ENCODE data around the gene BOLA2B. TPM values are rescaled to one million over a fixed set of nuclear protein-coding genes. Genes with fewer than 3 reads are reported as not detected.
"Not testable (repeated sequence)": the region's sequence is repeated elsewhere in the genome, so short reads cannot be mapped to it uniquely, and the experiment has no call there.

Gene BOLA2B
- total RNA-seq, 3 donors from 2014 or later: 67.8 to 187 (median 152) TPM

DNA sequence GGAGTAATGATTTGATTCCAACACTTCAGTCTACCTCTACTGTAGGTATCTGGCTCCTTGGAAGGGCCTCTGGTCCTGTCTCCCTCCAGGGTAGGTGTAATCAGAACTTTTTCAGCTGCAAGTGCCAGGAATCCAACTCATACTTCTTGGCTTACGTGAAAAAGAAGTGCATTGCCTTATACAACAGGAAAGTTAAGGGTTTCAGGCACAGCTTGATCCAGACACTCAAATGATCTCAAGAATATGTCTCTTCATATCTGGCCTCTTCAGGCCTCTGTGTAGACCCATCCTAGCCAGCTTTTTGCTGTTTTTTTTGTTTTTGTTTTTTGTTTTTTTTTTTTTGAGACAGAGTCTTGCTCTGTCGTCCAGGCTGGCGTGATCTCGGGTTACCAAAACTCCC lies 14.3 kb downstream of the BOLA2B start:
- no peak for DNase-seq
- TF ChIP-seq, protein P1, sequence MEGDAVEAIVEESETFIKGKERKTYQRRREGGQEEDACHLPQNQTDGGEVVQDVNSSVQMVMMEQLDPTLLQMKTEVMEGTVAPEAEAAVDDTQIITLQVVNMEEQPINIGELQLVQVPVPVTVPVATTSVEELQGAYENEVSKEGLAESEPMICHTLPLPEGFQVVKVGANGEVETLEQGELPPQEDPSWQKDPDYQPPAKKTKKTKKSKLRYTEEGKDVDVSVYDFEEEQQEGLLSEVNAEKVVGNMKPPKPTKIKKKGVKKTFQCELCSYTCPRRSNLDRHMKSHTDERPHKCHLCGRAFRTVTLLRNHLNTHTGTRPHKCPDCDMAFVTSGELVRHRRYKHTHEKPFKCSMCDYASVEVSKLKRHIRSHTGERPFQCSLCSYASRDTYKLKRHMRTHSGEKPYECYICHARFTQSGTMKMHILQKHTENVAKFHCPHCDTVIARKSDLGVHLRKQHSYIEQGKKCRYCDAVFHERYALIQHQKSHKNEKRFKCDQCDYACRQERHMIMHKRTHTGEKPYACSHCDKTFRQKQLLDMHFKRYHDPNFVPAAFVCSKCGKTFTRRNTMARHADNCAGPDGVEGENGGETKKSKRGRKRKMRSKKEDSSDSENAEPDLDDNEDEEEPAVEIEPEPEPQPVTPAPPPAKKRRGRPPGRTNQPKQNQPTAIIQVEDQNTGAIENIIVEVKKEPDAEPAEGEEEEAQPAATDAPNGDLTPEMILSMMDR (IDR thresholded peaks at IDR 0.05): no peak
- Histone ChIP-seq H3K4me3 (no peak overlapping the region), H3K36me3 (ENCODE audit: low read depth) (no peaks in the 10 kb centered on the region), H3K9me3 (no peaks in the 10 kb centered on the region), H3K4me1 (ENCODE audit: low read depth) (peaks cover 4% of the 10 kb centered on the region)
- intact Hi-C loops (cut with DNase I, micrococcal nuclease): no loop called here
- no peak for ATAC-seq

GRCh38 chr16:30176876-30177275 lies 16.6 kb downstream of the BOLA2B start:
- intact Hi-C loops (cut with DNase I, micrococcal nuclease); ATAC-seq; H3K4me1 ChIP-seq (ENCODE audit: low read depth): not testable (repeated sequence)

DNA sequence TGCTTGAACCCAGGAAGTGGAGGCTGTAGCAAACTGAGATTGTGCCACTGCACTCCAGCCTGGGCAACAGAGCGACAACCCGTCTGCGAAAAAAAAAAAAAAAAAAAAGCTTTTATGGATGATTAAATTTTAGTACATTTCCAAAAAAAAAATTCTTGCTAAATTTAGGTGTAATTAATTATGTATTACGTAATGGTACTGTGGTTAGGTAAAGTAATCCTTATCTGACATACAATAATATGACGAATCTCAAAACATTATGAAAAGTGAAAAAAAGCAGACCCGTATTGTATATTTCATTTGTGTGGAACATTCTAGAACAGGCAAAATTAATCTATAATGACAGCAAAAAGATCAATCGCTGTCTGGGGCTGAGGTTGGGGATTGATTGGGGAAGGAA lies 20.4 kb downstream of the BOLA2B start:
- no peak overlapping the region for H3K4me3 ChIP-seq
- intact Hi-C loops (cut with DNase I, micrococcal nuclease): no loop called here
- ATAC-seq (no peak), DNase-seq (no peak)
- TF ChIP-seq, protein P1 (IDR thresholded peaks at IDR 0.05): no peak
- no peaks in the 10 kb centered on the region for H3K36me3 ChIP-seq (ENCODE audit: low read depth)
- H3K9me3 ChIP-seq: no peaks in the 10 kb centered on the region
- H3K4me1 ChIP-seq (ENCODE audit: low read depth): no peaks in the 10 kb centered on the region

More at GRCh38 chr16:30176876-30177275, 16.6 kb downstream of the BOLA2B start:
- not testable (repeated sequence) for DNase-seq; H3K4me3 ChIP-seq; H3K9me3 ChIP-seq; H3K36me3 ChIP-seq (ENCODE audit: low read depth)

- DNase-seq: peak in 1 of 3 donors; percentile 18
- H3K36me3 ChIP-seq (ENCODE audit: low read depth); H3K4me3 ChIP-seq; intact Hi-C loops (cut with DNase I, micrococcal nuclease); H3K4me1 ChIP-seq (ENCODE audit: low read depth); ATAC-seq; H3K9me3 ChIP-seq: not testable (repeated sequence)
Measured at GRCh38 chr16:30170145-30170544, 23.3 kb downstream of the BOLA2B start.

DNA sequence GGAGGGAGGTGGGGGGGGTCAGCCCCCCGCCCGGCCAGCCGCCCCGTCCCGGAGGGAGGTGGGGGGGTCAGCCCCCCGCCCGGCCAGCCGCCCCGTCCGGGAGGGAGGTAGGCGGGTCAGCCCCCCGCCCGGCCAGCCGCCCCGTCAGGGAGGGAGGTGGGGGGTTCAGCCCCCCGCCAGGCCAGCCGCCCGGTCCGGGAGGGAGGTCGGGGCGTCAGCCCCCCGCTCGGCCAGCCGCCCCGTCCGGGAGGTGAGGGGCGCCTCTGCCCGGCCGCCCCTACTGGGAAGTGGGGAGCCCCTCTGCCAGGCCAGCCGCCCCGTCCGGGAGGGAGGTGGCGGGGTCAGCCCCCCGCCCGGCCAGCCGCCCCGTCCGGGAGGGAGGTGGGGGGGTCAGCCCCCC lies 24.1 kb downstream of the BOLA2B start:
- intact Hi-C loops (cut with DNase I, micrococcal nuclease); H3K4me1 ChIP-seq (ENCODE audit: low read depth); H3K36me3 ChIP-seq (ENCODE audit: low read depth); ATAC-seq; H3K9me3 ChIP-seq; H3K4me3 ChIP-seq: not testable (repeated sequence)
- peak in 1 of 3 donors; percentile 25 for DNase-seq

DNA sequence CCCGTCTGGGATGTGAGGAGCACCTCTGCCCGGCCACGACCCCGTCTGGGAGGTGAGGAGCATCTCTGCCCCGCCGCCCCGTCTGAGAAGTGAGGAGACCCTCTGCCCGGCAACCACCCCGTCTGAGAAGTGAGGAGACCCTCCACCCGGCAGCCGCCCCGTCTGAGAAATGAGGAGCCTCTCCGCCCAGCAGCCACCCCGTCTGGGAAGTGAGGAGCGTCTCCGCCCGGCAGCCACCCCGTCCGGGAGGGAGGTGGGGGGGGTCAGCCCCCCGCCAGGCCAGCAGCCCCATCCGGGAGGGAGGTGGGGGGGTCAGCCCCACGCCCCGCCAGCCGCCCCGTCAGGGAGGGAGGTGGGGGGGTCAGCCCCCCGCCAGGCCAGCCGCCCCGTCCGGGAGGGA lies 24.7 kb downstream of the BOLA2B start:
- H3K9me3 ChIP-seq; H3K4me3 ChIP-seq; H3K36me3 ChIP-seq (ENCODE audit: low read depth); intact Hi-C loops (cut with DNase I, micrococcal nuclease); H3K4me1 ChIP-seq (ENCODE audit: low read depth); ATAC-seq: not testable (repeated sequence)
- DNase-seq: peak in 1 of 3 donors; percentile 53

DNA sequence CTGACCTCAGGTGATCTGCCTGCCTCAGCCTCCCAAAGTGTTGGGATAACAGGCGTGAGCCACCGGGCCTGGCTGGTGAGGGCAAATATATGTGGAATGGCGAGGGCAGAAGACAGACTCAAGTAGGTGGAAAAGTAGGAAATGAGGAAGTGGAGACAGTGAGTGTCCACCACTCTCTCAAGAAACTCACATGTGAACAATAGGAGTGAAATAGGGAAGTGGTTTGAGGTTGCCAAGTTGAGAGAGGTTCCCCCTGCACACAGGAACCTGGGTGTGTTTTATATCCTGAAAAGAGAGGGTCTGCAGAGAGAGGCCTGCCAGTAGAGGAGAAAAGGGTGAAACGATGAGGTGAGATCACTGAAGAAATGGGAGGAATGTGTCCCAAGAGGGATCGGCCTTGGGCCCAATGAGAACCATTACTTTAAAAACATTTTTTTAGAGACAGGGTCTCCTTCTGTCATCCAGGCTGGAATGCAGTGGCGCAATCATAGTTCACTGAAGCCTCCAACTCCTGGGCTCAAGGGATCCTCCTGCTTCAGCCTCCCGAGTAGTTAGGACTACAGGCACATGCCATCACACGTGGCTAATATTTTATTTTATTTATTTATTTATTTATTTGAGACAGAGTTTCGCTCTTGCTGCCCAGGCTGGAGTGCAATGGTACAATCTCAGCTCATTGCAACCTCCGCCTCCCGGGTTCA lies 27.1 kb downstream of the BOLA2B start:
- no peaks in the 10 kb centered on the region for H3K4me1 ChIP-seq (ENCODE audit: low read depth)
- peak; percentile 76 for ATAC-seq
- intact Hi-C loops (cut with DNase I, micrococcal nuclease): no loop called here
- TF ChIP-seq, protein P1 (IDR thresholded peaks at IDR 0.05): no peak
- peak in 1 of 3 donors; percentile 34 for DNase-seq
- H3K4me3 ChIP-seq: no peak overlapping the region
- no peaks in the 10 kb centered on the region for H3K36me3 ChIP-seq (ENCODE audit: low read depth)
- no peaks in the 10 kb centered on the region for H3K9me3 ChIP-seq

GRCh38 chr16:30163538-30163937 lies 29.9 kb downstream of the BOLA2B start:
- ATAC-seq: no peak
- no peaks in the 10 kb centered on the region for H3K9me3 ChIP-seq
- DNase-seq: peak in 1 of 3 donors; percentile 8
- intact Hi-C loops (cut with DNase I, micrococcal nuclease): no loop called here
- no peak overlapping the region for H3K4me3 ChIP-seq
- TF ChIP-seq, protein P1 (IDR thresholded peaks at IDR 0.05): no peak
- no peaks in the 10 kb centered on the region for H3K36me3 ChIP-seq (ENCODE audit: low read depth)
- H3K4me1 ChIP-seq (ENCODE audit: low read depth): no peaks in the 10 kb centered on the region
